K562 (cell line): ENCODE results near the gene PSMD1. TPM values are rescaled to one million over a fixed set of nuclear protein-coding genes. Genes with fewer than 3 reads are reported as not detected.

Experiments used
- CBX5 ChIP-seq: IDR thresholded peaks from 2 replicates; pipeline ENCODE4 v1.6.1; 2014; ENCODE audit warnings: low read depth, borderline replicate concordance
- CLOCK ChIP-seq: fragments of 250-450 bp; sonication (Bioruptor Pico); IDR thresholded peaks from 2 replicates; pipeline ENCODE4 v1.4.0; 2020; ENCODE audit warnings: mild to moderate bottlenecking, moderate library complexity, borderline replicate concordance
- CREB3 ChIP-seq: fragments of 450-650 bp; conservative IDR thresholded peaks from 2 replicates; pipeline ENCODE4 v1.6.1; 2016; ENCODE audit warnings: missing genetic modification characterization, low read depth, mild to moderate bottlenecking, missing compliant biosample characterization, moderate library complexity
- DNMT1 ChIP-seq: fragments of 450-650 bp; IDR thresholded peaks from 2 replicates; pipeline ENCODE4 v1.6.1; 2016; ENCODE audit warnings: antibody characterized with exemption, mild to moderate bottlenecking
- E2F4 ChIP-seq: sonication (generic); formaldehyde crosslinking; IDR thresholded peaks from 2 replicates; pipeline ENCODE4 v1.8.0; 2022; ENCODE audit warnings: mild to moderate bottlenecking, low read depth, missing genetic modification reagents
- ELK3 ChIP-seq: fragments of 450-650 bp; formaldehyde crosslinking; IDR thresholded peaks from 2 replicates; pipeline ENCODE4 v1.4.0; 2020; ENCODE audit warnings: mild to moderate bottlenecking
- HINFP ChIP-seq: fragments of 450-650 bp; conservative IDR thresholded peaks from 2 replicates; pipeline ENCODE4 v1.6.1; 2016; ENCODE audit warnings: missing genetic modification characterization, low read depth, mild to moderate bottlenecking, control low read depth, missing compliant biosample characterization
- MCM7 ChIP-seq, 2 experiments: fragments of 450-650 bp; IDR thresholded peaks; 2 replicates each; pipeline ENCODE4 v1.6.1; 2016 to 2018
- MIER1 ChIP-seq: fragments of 450-650 bp; IDR thresholded peaks from 2 replicates; pipeline ENCODE4 v1.6.1; 2016; ENCODE audit warnings: antibody characterized with exemption, mild to moderate bottlenecking, low read depth
- PBX2 ChIP-seq, 2 experiments: IDR thresholded peaks in 1 of 2; conservative IDR thresholded peaks in 1 of 2; 2 replicates each; pipeline ENCODE4 v1.6.1; 2016; ENCODE audit warnings: low read depth in 2 of 2, mild to moderate bottlenecking in 1 of 2, missing compliant biosample characterization in 1 of 2, missing genetic modification characterization in 1 of 2, moderate library complexity in 1 of 2
- RCOR1 ChIP-seq, 2 experiments: IDR thresholded peaks; 2 replicates each; pipeline ENCODE4 v1.6.1; 2012; ENCODE audit warnings: low read depth in 2 of 2, low read length in 2 of 2, borderline replicate concordance in 1 of 2, improper control_type of control experiment in 1 of 2
- ZFP36 ChIP-seq: fragments of 150-350 bp; IDR thresholded peaks from 2 replicates; pipeline ENCODE4 v1.6.1; 2018; ENCODE audit warnings: low read length, low read depth; ENCODE audit not compliant: partially characterized antibody
- ZNF133 ChIP-seq: fragments of 250-450 bp; sonication (Bioruptor Pico); IDR thresholded peaks from 2 replicates; pipeline ENCODE4 v1.4.0; 2020; ENCODE audit warnings: mild to moderate bottlenecking
- ZNF316 ChIP-seq: fragments of 450-650 bp; IDR thresholded peaks from 2 replicates; pipeline ENCODE4 v1.6.1; 2016
- ZNF589 ChIP-seq: fragments of 200-800 bp; sonication (Bioruptor generic); IDR thresholded peaks from 2 replicates; pipeline ENCODE4 v1.6.1; 2016; ENCODE audit warnings: low read depth, missing genetic modification characterization, missing compliant biosample characterization
- ZNF75A ChIP-seq: fragments of 450-650 bp; formaldehyde crosslinking; IDR thresholded peaks from 2 replicates; pipeline ENCODE4 v1.4.0; 2020; ENCODE audit warnings: mild to moderate bottlenecking
- polyA plus RNA-seq, 8 experiments: library from polyadenylated mRNA; depleted of rRNA in 4 of 8; stranded (reverse) in 5 of 8; unstranded in 3 of 8; fragments of >200 nt; fragmentation: Nextera tagmentation in 2 of 8; fragmentation: Illumina TruSeq in 1 of 8; extraction: Ambion mirVana in 2 of 8; extraction: Trizol in 1 of 8; gene quantifications; 2 replicates each; pipeline versions ENCODE4 v1.2.1 to v1.2.3, GENCODE V29; 2011 to 2014; ENCODE audit warnings: inconsistent platforms in 1 of 8, missing spikeins in 1 of 8
- total RNA-seq, 7 experiments: library from RNA; depleted of rRNA in 6 of 7; stranded (reverse); fragments of >200 nt in 6 of 7; fragmentation: Illumina TruSeq in 2 of 7; extraction: Trizol in 2 of 7; gene quantifications; 2 replicates each; pipeline versions ENCODE4 v1.2.1 to v1.2.3, GENCODE V29; 2011 to 2021; ENCODE audit warnings: low replicate concordance in 1 of 7

The PSMD1 gene
- total and polyA plus RNA-seq, 9 of the 15 experiments (the other 6 are each of a cell fraction or from before 2014, with no cell fraction given): 100 to 257 (median 147) TPM

- TF ChIP-seq HINFP (tag) (no peak), ZNF75A (no peak), CBX5 (no peak), CREB3 (0 out of 2 replicates have a peak, but pooled peaks have one; percentile 11), PBX2 (CRISPR knock-in tag; IDR thresholded peaks at IDR 0.05; ENCODE audit: low read depth) (no peak), PBX2 (tag; conservative IDR thresholded peaks at IDR 0.05; ENCODE audit: low read depth) (0 out of 2 replicates have a peak, but pooled peaks have one; percentile 8), ZNF316 (no peak), ELK3 (no peak), CLOCK (no peak), ZNF589 (no peak), RCOR1 (IDR thresholded peaks at IDR 0.05; ENCODE audit: borderline replicate concordance in 1 of 2, low read depth in 2 of 2, low read length in 2 of 2) (0 out of 4 replicates have a peak, but pooled peaks of 1 of the 2 experiments have one; percentile 12), ZNF133 (CRISPR knock-in tag) (no peak), E2F4 (no peak), DNMT1 (no peak), MIER1 (no peak), MCM7 (IDR thresholded peaks at IDR 0.05) (no peak), ZFP36 (no peak)
These were observed 131.3 kb downstream of the PSMD1 start (continued) for GRCh38 chr2:231187736-231188505.
